ENCODE results near the gene C1RL.

The C1RL gene

GRCh38 chr12:7091171-7091570 is 17.8 kb downstream of the C1RL start:
- DNase-seq = no peak

GRCh38 chr12:7090222-7090998 is 18.6 kb downstream of the C1RL start:
- no peak for DNase-seq

GRCh38 chr12:7089196-7089871 is 19.7 kb downstream of the C1RL start:
- no peak for DNase-seq

GRCh38 chr12:7083125-7083524 is 25.9 kb downstream of the C1RL start:
- DNase-seq = no peak

GRCh38 chr12:7081037-7081436 is 28.0 kb downstream of the C1RL start:
- DNase-seq = no peak

GRCh38 chr12:7079826-7080125 is 29.2 kb downstream of the C1RL start:
- no peak for DNase-seq

- no peak for DNase-seq
Measured at GRCh38 chr12:7078163-7078562, 30.9 kb downstream of the C1RL start.

GRCh38 chr12:7076493-7076892 is 32.5 kb downstream of the C1RL start:
- DNase-seq = no peak

- DNase-seq = no peak
Measured at GRCh38 chr12:7075939-7076338, 33.1 kb downstream of the C1RL start.

- no peak for DNase-seq
Measured at GRCh38 chr12:7075518-7075917, 33.5 kb downstream of the C1RL start.

- no peak for DNase-seq
Measured at GRCh38 chr12:7073946-7074345, 35.1 kb downstream of the C1RL start.

GRCh38 chr12:7072554-7072953 is 36.5 kb downstream of the C1RL start:
- DNase-seq = no peak

GRCh38 chr12:7072035-7072434 is 37.0 kb downstream of the C1RL start:
- no peak for DNase-seq

GRCh38 chr12:7069386-7069785 is 39.6 kb downstream of the C1RL start:
- no peak for DNase-seq

GRCh38 chr12:7068994-7069346 is 40.0 kb downstream of the C1RL start:
- DNase-seq = no peak

GRCh38 chr12:7068240-7068993 is 40.6 kb downstream of the C1RL start:
- no peak for DNase-seq

GRCh38 chr12:7067096-7067495 is 41.9 kb downstream of the C1RL start:
- no peak for DNase-seq

GRCh38 chr12:7066596-7066995 is 42.4 kb downstream of the C1RL start:
- DNase-seq = no peak

GRCh38 chr12:7065073-7065623 is 43.9 kb downstream of the C1RL start:
- DNase-seq = no peak

- no peak for DNase-seq
Measured at GRCh38 chr12:7064516-7064915, 44.5 kb downstream of the C1RL start.

GRCh38 chr12:7061596-7061995 is 47.4 kb downstream of the C1RL start:
- no peak for DNase-seq

GRCh38 chr12:7061138-7061537 is 47.9 kb downstream of the C1RL start:
- no peak for DNase-seq

GRCh38 chr12:7060353-7060954 is 48.6 kb downstream of the C1RL start, which contains the start of gene C1S:
Gene C1S, plus strand, starts transcription at chr12:7060718. Its CDS starts 1,195 bp downstream, at chr12:7061913.
- DNase-seq = peak; percentile 32
